Right lobe of liver (tissue), 4 donors: Measurements from ENCODE around the gene TRAF3IP1.

Source experiments
- POLR2A ChIP-seq: fragments of 450-650 bp; IDR thresholded peaks from one replicate; pipeline ENCODE4 v1.6.1; 2017; ENCODE audit warnings: antibody characterized with exemption, mild to moderate bottlenecking
- TF ChIP-seq, protein P1 (sequence below), 4 donors: fragments of 200-600 bp in 3 of 4; fragments of 450-650 bp in 1 of 4; IDR thresholded peaks; one replicate each; pipeline versions ENCODE4 v1.5.1 to v1.8.0; 2016 to 2022; ENCODE audit warnings: antibody characterized with exemption in 4 of 4, mild to moderate bottlenecking in 2 of 4
- donor health status: DM: no; HTN: no; CAD: no.
- donor health status: DM: no; HTN: no; CAD: no.
- donor health status: DM: no; HTN: yes; CAD: no.

DNA sequence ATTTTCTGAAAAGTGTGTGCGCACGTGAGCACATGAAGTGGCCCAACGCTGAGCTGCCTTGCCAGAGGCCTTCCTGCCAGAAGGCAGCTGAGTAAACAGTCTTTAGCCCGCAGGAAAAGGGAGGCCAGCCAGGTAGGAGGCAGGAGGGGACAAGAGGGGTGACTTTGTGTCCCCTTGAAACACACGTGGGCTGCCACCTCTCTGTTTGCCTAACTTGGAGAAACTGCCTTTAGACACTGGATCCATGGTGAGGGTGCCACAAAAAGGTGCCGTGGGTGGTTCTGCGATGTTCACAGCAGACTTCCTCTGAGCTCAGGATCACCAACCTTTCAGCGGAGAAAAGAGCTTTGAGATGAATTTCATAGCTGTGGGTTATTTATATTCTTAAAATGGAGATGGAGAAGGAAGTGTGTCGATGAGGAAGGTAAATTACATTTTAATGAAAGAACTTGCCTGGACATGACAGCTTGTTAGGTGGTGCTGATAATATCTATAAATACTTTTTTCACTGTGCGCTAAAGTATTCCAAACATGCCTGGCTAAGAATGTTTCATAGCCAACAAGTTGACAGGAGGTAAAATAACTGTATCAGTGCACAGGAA, 69.8 kb downstream of the TRAF3IP1 start:
- TF ChIP-seq, protein P1, sequence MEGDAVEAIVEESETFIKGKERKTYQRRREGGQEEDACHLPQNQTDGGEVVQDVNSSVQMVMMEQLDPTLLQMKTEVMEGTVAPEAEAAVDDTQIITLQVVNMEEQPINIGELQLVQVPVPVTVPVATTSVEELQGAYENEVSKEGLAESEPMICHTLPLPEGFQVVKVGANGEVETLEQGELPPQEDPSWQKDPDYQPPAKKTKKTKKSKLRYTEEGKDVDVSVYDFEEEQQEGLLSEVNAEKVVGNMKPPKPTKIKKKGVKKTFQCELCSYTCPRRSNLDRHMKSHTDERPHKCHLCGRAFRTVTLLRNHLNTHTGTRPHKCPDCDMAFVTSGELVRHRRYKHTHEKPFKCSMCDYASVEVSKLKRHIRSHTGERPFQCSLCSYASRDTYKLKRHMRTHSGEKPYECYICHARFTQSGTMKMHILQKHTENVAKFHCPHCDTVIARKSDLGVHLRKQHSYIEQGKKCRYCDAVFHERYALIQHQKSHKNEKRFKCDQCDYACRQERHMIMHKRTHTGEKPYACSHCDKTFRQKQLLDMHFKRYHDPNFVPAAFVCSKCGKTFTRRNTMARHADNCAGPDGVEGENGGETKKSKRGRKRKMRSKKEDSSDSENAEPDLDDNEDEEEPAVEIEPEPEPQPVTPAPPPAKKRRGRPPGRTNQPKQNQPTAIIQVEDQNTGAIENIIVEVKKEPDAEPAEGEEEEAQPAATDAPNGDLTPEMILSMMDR (IDR thresholded peaks at IDR 0.05): no peak
- TF ChIP-seq POLR2A: no peak
